OCI-LY3 (cell line): ENCODE measurements around the gene EDEM3.

Experiments
- EZH2phosphoT487 ChIP-seq: fragments of 200-600 bp; shearing (Covaris generic); IDR thresholded peaks from 2 replicates; pipeline ENCODE4 v1.6.1; 2018; ENCODE audit warnings: antibody characterized with exemption, mixed run types, low read depth
- TF ChIP-seq, protein P1 (sequence below): fragments of 200-600, 300-600 bp; sonication (generic); IDR thresholded peaks from 2 replicates; pipeline ENCODE4 v1.5.1; 2014; ENCODE audit warnings: antibody characterized with exemption, low read length, low read depth

DNA sequence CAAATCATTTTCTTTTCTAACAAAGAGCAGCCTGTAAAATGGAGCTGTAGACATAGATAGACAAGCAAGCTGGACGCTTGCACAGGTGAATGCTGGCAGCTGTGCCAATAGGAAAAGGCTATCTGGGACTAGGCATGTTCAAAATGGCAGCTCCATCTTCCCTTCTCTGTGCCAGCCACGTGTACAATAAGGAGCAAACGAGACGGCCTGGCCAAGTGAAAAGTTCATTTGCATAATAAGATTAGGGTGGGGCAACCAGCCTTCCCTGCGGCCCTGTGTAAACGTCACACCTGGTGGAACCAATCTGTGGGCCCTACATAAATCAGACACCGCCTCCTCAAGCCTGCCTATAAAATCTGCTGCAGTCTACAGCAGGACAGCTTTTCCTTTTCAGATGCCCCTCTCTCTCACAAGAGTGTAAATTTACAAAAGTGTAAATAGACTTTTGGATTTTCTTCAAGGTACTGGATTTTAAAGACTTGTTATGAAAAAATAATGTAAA is 16.6 kb upstream of the EDEM3 start:
- no peak for TF ChIP-seq EZH2phosphoT487
- TF ChIP-seq, protein P1, sequence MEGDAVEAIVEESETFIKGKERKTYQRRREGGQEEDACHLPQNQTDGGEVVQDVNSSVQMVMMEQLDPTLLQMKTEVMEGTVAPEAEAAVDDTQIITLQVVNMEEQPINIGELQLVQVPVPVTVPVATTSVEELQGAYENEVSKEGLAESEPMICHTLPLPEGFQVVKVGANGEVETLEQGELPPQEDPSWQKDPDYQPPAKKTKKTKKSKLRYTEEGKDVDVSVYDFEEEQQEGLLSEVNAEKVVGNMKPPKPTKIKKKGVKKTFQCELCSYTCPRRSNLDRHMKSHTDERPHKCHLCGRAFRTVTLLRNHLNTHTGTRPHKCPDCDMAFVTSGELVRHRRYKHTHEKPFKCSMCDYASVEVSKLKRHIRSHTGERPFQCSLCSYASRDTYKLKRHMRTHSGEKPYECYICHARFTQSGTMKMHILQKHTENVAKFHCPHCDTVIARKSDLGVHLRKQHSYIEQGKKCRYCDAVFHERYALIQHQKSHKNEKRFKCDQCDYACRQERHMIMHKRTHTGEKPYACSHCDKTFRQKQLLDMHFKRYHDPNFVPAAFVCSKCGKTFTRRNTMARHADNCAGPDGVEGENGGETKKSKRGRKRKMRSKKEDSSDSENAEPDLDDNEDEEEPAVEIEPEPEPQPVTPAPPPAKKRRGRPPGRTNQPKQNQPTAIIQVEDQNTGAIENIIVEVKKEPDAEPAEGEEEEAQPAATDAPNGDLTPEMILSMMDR, result no peak
